Endothelial cell (in vitro differentiated cells): ENCODE results near the gene TP63. TPM values are rescaled to one million over a fixed set of nuclear protein-coding genes. Genes with fewer than 3 reads are reported as not detected.
"Not testable (repeated sequence)": the region's sequence is repeated elsewhere in the genome, so short reads cannot be mapped to it uniquely, and the experiment has no call there.

ENCODE experiments used
- DNase-seq: peaks from one replicate; pipeline ENCODE4 v3.0.0; 2021; ENCODE audit warnings: low spot score
- H3K27ac Mint-ChIP-seq: one replicate; pipeline ENCODE4 v1.8.0; 2021; ENCODE audit warnings: mixed read lengths, inconsistent platforms; ENCODE audit not compliant: unreplicated experiment
- H3K27me3 Mint-ChIP-seq: one replicate; pipeline ENCODE4 v1.8.0; 2021; ENCODE audit warnings: mild to moderate bottlenecking, moderate library complexity, mixed read lengths, inconsistent platforms; ENCODE audit not compliant: unreplicated experiment
- H3K36me3 Mint-ChIP-seq: one replicate; pipeline ENCODE4 v1.8.0; 2021; ENCODE audit warnings: mild to moderate bottlenecking, low read depth, mixed read lengths, inconsistent platforms; ENCODE audit not compliant: unreplicated experiment
- H3K4me1 Mint-ChIP-seq: one replicate; pipeline ENCODE4 v1.8.0; 2021; ENCODE audit warnings: mild to moderate bottlenecking, mixed read lengths, inconsistent platforms; ENCODE audit not compliant: unreplicated experiment
- H3K4me3 Mint-ChIP-seq: one replicate; pipeline ENCODE4 v1.8.0; 2021; ENCODE audit warnings: mild to moderate bottlenecking, mixed read lengths, inconsistent platforms; ENCODE audit not compliant: unreplicated experiment
- H3K9me3 Mint-ChIP-seq: one replicate; pipeline ENCODE4 v1.8.0; 2021; ENCODE audit warnings: mixed read lengths, inconsistent platforms; ENCODE audit not compliant: unreplicated experiment
- total RNA-seq: library from RNA; stranded (reverse); fragmentation: NEBNext Ultra II Directional; extraction: Animal tissue kit (Norgen Biotek cat#: 25700); gene quantifications from one replicate; pipeline ENCODE4 v1.2.1, GENCODE V29; 2021; ENCODE audit not compliant: unreplicated experiment
- TF ChIP-seq, protein P1 (sequence below): fragments of 200-600 bp; sonication (generic); IDR thresholded peaks from one replicate; pipeline ENCODE4 v1.5.0; 2021; ENCODE audit warnings: antibody characterized with exemption; ENCODE audit not compliant: unreplicated experiment

Gene TP63
- total RNA-seq, 1 donor from 2014 or later = 1.0 TPM

- H3K27me3 Mint-ChIP-seq = no peaks in the 10 kb centered on the region
- no peak for DNase-seq
- H3K27ac Mint-ChIP-seq = no peak overlapping the region
- no peaks in the 10 kb centered on the region for H3K36me3 Mint-ChIP-seq
- no peaks in the 10 kb centered on the region for H3K9me3 Mint-ChIP-seq
- no peak overlapping the region for H3K4me3 Mint-ChIP-seq
- TF ChIP-seq, protein P1, sequence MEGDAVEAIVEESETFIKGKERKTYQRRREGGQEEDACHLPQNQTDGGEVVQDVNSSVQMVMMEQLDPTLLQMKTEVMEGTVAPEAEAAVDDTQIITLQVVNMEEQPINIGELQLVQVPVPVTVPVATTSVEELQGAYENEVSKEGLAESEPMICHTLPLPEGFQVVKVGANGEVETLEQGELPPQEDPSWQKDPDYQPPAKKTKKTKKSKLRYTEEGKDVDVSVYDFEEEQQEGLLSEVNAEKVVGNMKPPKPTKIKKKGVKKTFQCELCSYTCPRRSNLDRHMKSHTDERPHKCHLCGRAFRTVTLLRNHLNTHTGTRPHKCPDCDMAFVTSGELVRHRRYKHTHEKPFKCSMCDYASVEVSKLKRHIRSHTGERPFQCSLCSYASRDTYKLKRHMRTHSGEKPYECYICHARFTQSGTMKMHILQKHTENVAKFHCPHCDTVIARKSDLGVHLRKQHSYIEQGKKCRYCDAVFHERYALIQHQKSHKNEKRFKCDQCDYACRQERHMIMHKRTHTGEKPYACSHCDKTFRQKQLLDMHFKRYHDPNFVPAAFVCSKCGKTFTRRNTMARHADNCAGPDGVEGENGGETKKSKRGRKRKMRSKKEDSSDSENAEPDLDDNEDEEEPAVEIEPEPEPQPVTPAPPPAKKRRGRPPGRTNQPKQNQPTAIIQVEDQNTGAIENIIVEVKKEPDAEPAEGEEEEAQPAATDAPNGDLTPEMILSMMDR = no peak
- no peaks in the 10 kb centered on the region for H3K4me1 Mint-ChIP-seq
Observed at GRCh38 chr3:189740156-189740555, 109.0 kb downstream of the TP63 start.

DNA sequence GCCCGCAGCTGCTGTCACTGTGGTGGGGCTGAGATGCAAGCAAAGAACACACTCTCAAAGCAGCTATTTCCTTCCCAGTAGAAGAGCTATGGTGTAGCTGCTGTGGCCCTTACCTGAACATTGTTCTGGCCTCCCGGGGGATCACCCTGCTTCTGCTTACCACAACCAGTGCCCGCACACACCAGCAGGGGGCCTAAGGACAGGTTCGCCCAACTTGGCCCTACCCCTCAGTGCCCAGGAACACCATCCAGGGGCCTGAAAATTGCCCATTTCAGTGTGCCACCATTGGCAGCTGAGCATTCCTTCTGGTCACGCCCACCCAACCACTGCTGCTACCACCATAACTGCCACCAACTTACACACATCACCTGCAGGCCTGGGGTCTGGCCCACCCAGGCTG is 113.0 kb downstream of the TP63 start:
- no peaks in the 10 kb centered on the region for H3K36me3 Mint-ChIP-seq
- no peak for DNase-seq
- TF ChIP-seq, protein P1 = no peak
- H3K4me1 Mint-ChIP-seq = peaks cover 7% of the 10 kb centered on the region
- H3K27ac Mint-ChIP-seq = no peak overlapping the region
- H3K9me3 Mint-ChIP-seq = no peaks in the 10 kb centered on the region
- no peaks in the 10 kb centered on the region for H3K27me3 Mint-ChIP-seq
- no peak overlapping the region for H3K4me3 Mint-ChIP-seq

GRCh38 chr3:189745622-189746021 is 114.4 kb downstream of the TP63 start:
- Mint-ChIP-seq H3K27me3 (no peaks in the 10 kb centered on the region), H3K27ac (no peak overlapping the region), H3K4me3 (no peak overlapping the region), H3K4me1 (peaks cover 7% of the 10 kb centered on the region), H3K9me3 (no peaks in the 10 kb centered on the region), H3K36me3 (no peaks in the 10 kb centered on the region)
- DNase-seq = no peak
- TF ChIP-seq, protein P1 = no peak

DNA sequence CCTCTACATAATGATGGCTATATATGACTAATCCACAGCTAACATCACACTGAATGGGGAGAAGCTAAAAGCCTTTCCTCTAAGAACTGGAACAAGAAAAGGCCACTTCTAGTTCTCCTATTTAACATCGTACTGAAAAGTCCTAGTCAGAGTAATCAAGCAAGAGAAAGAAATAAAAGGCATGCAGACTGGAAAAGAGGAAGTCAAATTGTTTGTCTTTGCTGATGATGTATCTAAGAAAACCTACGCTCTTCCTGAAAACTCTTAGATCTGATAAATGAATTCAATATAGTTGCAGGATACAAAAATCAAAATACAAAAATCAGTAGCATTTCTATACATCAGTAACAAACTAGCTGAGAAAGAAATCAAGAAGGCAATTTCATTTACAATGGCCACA is 116.9 kb downstream of the TP63 start:
- no peaks in the 10 kb centered on the region for H3K36me3 Mint-ChIP-seq
- H3K27ac Mint-ChIP-seq = no peak overlapping the region
- TF ChIP-seq, protein P1 = no peak
- H3K4me1 Mint-ChIP-seq = peaks cover 7% of the 10 kb centered on the region
- DNase-seq = no peak
- H3K9me3 Mint-ChIP-seq = no peaks in the 10 kb centered on the region
- H3K27me3 Mint-ChIP-seq = no peaks in the 10 kb centered on the region
- no peak overlapping the region for H3K4me3 Mint-ChIP-seq

DNA sequence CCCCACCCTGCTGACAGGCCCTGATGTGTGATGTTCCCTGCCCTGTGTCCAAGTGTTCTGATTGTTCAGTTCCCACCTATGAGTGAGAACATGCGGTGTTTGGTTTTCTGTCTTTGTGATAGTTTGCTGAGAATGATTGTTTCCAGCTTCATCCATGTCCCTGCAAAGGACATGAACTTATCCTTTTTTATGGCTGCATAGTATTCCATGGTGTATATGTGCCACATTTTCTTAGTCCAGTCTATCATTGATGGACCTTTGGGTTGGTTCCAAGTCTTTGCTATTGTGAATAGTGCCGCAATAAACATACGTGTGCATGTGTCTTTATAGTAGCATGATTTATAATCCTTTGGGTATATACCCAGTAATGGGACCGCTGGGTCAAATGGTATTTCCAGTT is 119.8 kb downstream of the TP63 start:
- H3K27ac Mint-ChIP-seq, H3K4me1 Mint-ChIP-seq, H3K36me3 Mint-ChIP-seq, H3K9me3 Mint-ChIP-seq, H3K27me3 Mint-ChIP-seq, DNase-seq, H3K4me3 Mint-ChIP-seq: not testable (repeated sequence)

DNA sequence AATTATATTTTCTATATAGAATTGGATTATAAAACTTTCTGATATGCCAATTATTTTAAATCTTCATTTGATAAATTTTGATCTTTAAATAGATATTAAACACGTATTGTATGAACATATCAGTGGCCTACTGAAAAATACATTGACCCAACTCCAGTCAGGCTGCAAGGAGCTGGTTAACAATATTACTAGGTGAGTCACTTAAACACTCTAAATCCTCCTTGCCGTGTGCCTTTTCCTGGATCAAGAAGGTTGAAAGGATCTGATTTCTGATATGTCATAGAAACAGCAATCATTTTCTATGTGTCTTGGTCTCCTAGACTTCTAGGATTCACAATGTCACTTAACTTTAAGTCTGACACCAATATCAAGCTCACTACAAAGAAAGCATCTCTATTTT is 123.2 kb downstream of the TP63 start:
- no peaks in the 10 kb centered on the region for H3K9me3 Mint-ChIP-seq
- DNase-seq = no peak
- H3K27me3 Mint-ChIP-seq = no peaks in the 10 kb centered on the region
- no peak overlapping the region for H3K4me3 Mint-ChIP-seq
- H3K27ac Mint-ChIP-seq = no peak overlapping the region
- H3K4me1 Mint-ChIP-seq = no peaks in the 10 kb centered on the region
- TF ChIP-seq, protein P1 = no peak
- no peaks in the 10 kb centered on the region for H3K36me3 Mint-ChIP-seq
